ENCODE results near the gene TEKT5.
"Not testable (repeated sequence)": the region's sequence is repeated elsewhere in the genome, so short reads cannot be mapped to it uniquely, and the experiment has no call there.

Gene TEKT5

DNA sequence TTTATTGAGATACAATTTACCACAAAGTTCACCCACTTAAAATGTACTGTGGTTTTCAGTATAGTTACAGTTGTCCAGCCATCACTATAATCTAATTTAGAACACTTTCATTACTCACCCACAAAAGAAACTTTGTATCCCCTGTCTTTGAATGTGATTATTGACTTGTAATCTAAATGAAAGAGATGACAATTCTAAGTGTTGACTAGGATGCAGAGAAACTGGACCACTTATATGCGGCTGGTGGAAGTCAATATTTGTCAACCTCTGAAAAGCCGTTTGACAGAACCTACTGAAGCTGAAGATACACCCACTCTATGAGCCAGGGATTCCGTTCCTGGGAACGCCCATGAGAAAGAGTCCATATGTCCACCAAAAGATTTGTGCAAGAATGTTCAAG is 36.8 kb downstream of the TEKT5 start:
- DNase-seq: no peak

- no peak for DNase-seq
Measured at GRCh38 chr16:10656618-10657017, 38.1 kb downstream of the TEKT5 start.

GRCh38 chr16:10655415-10655977 is 39.2 kb downstream of the TEKT5 start:
- DNase-seq: no peak

- DNase-seq: no peak
Measured at GRCh38 chr16:10654592-10655414, 39.9 kb downstream of the TEKT5 start.

- DNase-seq: peak; percentile 73
Measured at GRCh38 chr16:10652730-10653590, 41.8 kb downstream of the TEKT5 start.

- DNase-seq: not testable (repeated sequence)
Measured at GRCh38 chr16:10649098-10649497, 45.6 kb downstream of the TEKT5 start.

GRCh38 chr16:10647721-10648296 is 46.9 kb downstream of the TEKT5 start:
- peak; percentile 45 for DNase-seq

- no peak for DNase-seq
Measured at GRCh38 chr16:10647264-10647720, 47.4 kb downstream of the TEKT5 start.

DNA sequence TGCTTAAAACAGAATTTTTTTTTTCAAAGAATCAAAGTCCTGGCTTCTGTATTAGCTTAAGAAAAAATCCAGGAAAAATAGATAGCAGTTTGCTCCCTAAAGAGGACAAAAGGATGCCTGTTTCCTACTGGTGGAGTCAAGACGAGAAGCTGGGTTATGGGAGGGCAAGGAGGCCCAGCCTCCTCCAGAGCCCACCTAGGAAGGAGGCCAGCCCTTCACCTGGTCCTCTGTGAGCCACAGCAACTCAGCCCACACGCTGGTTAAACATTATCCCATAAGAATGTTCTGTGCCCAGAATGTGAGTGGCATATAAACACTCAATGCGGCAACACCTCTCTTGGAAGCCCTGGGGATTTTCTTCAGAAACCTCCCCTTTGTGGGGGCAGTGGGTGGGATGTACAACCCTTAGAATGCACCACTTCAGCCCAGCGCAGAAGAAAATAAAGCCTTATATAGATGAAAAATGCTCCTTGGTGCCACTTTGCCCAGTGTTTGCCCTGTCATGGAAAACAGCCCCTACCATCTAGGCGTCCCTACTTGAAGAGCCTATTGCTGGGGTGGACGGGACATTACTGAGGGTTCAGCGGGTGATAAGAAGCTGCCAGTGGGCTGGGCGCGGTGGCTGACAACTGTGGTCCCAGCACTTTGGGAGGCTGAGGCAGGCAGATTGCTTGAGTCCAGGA is 48.0 kb downstream of the TEKT5 start:
- DNase-seq: peak; percentile 58

GRCh38 chr16:10646228-10646580 is 48.5 kb downstream of the TEKT5 start:
- DNase-seq: no peak

GRCh38 chr16:10644092-10644491 is 50.6 kb downstream of the TEKT5 start:
- DNase-seq: no peak

DNA sequence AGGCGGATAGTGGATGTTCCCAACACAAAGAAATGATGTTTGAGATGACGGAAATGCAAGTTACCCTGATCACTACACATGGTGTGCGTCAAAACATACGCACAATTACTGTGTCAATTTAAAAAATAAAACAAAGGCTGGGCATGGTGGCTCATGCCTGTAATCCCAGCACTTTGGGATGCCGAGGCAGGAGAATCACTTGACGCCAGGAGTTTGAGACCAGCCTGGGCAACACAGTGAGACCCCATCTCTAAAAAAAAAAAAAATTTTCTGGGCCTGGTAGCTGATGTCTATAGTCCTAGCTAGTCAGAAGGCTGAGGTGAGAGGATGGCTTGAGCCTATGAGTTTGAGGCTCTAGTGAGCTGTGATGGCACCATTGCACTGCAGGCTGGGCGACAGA is 51.8 kb downstream of the TEKT5 start:
- no peak for DNase-seq

- DNase-seq: no peak
Measured at GRCh38 chr16:10641953-10642949, 52.5 kb downstream of the TEKT5 start.

DNA sequence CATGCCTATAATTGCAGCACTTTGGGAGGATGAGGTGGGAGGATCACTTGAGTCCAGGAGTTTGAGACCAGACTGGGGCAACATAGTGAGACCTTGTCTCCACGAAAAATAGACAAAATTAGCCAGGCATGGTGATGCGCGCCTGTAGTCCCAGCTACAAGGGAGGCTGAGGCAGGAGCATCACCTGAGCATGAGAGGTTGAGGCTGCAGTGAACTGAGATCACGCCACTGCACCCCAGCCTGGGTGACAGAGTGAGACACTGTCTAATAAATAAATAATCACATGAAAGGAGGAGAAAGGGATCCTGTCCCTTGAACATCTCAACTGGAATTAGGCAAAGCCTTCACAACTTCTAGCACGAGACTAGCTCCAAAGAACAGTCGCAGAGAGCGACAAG is 53.2 kb downstream of the TEKT5 start:
- DNase-seq: no peak

DNA sequence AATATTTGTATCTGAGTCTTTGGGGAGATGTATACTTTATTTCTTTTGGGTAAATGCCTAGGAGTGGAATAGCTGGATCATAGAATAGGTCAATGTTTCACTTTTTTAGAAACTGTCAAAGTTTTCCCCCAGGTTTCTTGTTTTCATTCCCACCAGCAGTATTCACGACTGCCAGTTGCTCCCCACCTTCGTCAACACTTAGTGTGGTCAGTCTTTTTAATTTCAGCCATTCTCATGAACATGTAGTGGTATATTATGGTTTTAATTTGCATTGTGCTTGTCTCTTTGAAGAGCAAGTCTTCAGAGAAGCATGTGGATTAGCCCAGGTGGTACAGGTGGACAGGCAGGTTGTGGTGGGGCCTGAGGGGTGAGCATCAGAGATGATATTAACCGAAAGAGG is 53.8 kb downstream of the TEKT5 start:
- DNase-seq: no peak

DNA sequence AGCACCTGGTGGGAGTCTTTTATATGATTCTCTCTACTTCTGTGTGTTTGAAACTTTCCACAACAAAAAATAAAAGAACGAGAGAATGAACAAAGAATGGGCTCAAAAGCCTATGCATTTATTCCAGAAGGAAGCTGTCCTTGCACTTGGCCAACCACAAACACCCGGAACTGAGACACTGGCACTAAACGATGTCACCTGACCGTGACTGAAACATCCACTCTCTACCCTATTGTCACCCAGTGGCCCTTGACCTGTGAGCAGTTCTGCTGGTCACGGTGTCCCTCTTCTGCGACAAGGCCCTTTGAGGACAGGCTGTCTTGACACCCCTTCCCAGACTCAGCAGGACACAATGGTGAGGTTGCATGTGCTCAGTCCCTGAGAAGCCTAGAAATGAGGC is 56.6 kb downstream of the TEKT5 start:
- DNase-seq: peak; percentile 72

- DNase-seq: peak; percentile 16
Measured at GRCh38 chr16:10637337-10638037, 57.2 kb downstream of the TEKT5 start.

GRCh38 chr16:10635365-10636021 is 59.2 kb downstream of the TEKT5 start:
- no peak for DNase-seq

DNA sequence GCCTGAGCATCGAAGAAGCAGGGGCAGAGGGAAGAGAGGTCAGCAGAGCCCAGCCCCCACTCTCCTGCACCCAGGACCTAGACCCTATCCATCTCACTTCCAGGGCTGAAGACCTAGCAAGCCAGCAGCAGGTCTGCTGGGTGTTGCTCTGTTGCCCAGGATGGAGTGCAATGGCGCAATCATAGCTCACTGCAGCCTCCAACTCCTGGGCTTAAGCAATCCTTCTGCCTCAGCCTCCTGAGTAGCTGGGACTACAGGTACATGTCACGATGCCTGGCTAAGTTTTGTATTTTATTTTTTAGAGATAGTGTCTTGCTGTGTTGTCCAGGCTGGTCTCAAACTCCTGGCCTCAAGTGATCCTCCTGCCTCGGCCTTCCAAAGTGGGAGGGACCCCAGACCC is 61.3 kb downstream of the TEKT5 start:
- not testable (repeated sequence) for DNase-seq

- no peak for DNase-seq
Measured at GRCh38 chr16:10631886-10632285, 62.8 kb downstream of the TEKT5 start.

Data from DMS53 (cell line).